Muscle of leg (tissue), 11 donors: ENCODE results near the gene LRRC10B. TPM values are rescaled to one million over a fixed set of nuclear protein-coding genes. Genes with fewer than 3 reads are reported as not detected.

Experiments
- DNase-seq: peaks from one replicate; pipeline ENCODE4 v3.0.0; 2013
- H3K27ac ChIP-seq: one replicate; pipeline ENCODE4 v1.5.1; 2013; ENCODE audit warnings: mild to moderate bottlenecking, low read length, control low read depth
- H3K27me3 ChIP-seq: one replicate; pipeline ENCODE4 v1.6.1; 2013; ENCODE audit warnings: low read length; ENCODE audit not compliant: control insufficient read depth, insufficient read depth
- H3K36me3 ChIP-seq: one replicate; pipeline ENCODE4 v1.6.1; 2013; ENCODE audit warnings: low read length; ENCODE audit not compliant: control insufficient read depth, insufficient read depth
- H3K4me1 ChIP-seq: one replicate; pipeline ENCODE4 v1.6.1; 2013; ENCODE audit warnings: low read length; ENCODE audit not compliant: control insufficient read depth, insufficient read depth
- H3K4me3 ChIP-seq: one replicate; pipeline ENCODE4 v1.5.1; 2013; ENCODE audit warnings: low read length, control low read depth
- H3K9me3 ChIP-seq: replicated peaks from 2 replicates; pipeline ENCODE4 v1.6.1; 2013; ENCODE audit warnings: low read depth, low read length; ENCODE audit not compliant: control insufficient read depth
- WGBS: methylation state at CpG from one replicate; pipeline ENCODE4 v1.1.5; 2013; ENCODE audit warnings: missing lambda C conversion rate; ENCODE audit not compliant: insufficient coverage; 5-methylcytosine and 5-hydroxymethylcytosine counted together
- polyA plus RNA-seq, 8 donors: library from polyadenylated mRNA; unstranded; fragments of 120-200 nt; gene quantifications; one replicate each; pipeline versions ENCODE4 v1.2.1 to v1.2.3, GENCODE V29; 2013; ENCODE audit warnings: inconsistent platforms in 1 of 8, low replicate concordance in 1 of 8; ENCODE audit not compliant: insufficient read length in 8 of 8, insufficient read depth in 1 of 8
- total RNA-seq: library from RNA; stranded (reverse); fragments of 120-200 nt; gene quantifications from one replicate; pipeline ENCODE4 v1.2.4, GENCODE V29; 2013

LRRC10B gene
- total and polyA plus RNA-seq, 9 donors = 0.08 to 0.52 (median 0.17) TPM; not detected in 1

DNA sequence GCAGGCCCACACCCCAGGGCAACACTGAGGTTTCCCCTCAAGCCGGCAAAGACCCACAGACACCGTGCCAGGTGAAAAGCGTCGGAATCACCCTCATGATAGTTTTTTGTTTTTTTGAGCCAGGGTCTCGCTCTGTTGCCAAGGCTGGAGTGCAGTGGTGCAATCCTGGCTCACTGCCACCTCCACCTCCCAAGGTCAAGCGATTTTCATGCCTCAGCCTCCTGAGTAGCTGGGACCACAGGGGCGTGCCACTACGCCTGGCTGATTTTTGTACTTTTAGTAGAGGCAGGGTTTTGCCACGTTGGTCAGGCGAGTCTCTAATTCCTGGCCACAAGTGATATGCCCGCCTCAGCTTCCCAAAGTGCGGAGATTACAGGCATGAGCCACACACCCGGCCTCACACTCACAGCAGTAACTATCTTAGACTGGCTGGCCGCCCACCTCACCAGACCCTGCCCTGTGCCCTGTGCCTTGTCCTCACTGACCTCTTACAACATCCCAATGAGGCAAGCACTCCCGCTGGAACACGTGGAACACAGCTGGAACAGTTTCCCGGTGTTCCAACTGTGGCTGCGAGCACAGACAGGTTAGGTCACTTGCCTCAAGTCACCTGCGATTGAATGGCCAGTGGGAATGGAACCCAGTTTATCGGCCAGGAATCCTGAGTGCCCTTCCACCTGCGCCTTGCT, 21.1 kb downstream of the LRRC10B start:
- Histone ChIP-seq H3K4me1 (peaks cover 7% of the 10 kb centered on the region), H3K4me3 (no peak overlapping the region), H3K27ac (no peak overlapping the region), H3K36me3 (no peaks in the 10 kb centered on the region), H3K9me3 (no peaks in the 10 kb centered on the region), H3K27me3 (peaks cover 7% of the 10 kb centered on the region)
- DNase-seq = no peak
- 72% methylated on average over 15 of the region's 21 CpGs for WGBS

DNA sequence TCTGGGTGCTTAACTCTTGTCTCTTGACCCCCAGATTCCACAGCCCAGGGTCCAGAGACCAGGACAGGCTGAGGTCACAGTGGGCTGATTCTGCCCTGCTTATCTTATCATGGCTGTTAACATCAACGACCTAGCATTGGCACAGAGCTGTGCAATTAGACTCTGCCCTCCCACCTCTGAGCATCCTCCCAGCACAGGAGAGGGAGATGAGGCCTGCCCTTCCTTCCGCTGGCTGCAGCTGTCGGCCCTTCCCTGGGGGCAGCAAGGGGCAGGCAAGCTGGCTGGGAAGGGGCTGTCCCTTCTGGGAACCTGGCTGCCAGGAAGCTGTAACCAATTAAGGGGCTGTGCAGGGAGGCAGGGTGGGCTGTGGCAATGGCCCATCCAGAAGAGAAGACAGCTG, 22.5 kb downstream of the LRRC10B start:
- no peaks in the 10 kb centered on the region for H3K36me3 ChIP-seq
- H3K4me1 ChIP-seq = peaks cover 11% of the 10 kb centered on the region
- no peaks in the 10 kb centered on the region for H3K9me3 ChIP-seq
- peaks cover 7% of the 10 kb centered on the region for H3K27me3 ChIP-seq
- 10% methylated on average over 2 of the region's 3 CpGs for WGBS
- H3K4me3 ChIP-seq = no peak overlapping the region
- no peak overlapping the region for H3K27ac ChIP-seq
- DNase-seq = no peak

DNA sequence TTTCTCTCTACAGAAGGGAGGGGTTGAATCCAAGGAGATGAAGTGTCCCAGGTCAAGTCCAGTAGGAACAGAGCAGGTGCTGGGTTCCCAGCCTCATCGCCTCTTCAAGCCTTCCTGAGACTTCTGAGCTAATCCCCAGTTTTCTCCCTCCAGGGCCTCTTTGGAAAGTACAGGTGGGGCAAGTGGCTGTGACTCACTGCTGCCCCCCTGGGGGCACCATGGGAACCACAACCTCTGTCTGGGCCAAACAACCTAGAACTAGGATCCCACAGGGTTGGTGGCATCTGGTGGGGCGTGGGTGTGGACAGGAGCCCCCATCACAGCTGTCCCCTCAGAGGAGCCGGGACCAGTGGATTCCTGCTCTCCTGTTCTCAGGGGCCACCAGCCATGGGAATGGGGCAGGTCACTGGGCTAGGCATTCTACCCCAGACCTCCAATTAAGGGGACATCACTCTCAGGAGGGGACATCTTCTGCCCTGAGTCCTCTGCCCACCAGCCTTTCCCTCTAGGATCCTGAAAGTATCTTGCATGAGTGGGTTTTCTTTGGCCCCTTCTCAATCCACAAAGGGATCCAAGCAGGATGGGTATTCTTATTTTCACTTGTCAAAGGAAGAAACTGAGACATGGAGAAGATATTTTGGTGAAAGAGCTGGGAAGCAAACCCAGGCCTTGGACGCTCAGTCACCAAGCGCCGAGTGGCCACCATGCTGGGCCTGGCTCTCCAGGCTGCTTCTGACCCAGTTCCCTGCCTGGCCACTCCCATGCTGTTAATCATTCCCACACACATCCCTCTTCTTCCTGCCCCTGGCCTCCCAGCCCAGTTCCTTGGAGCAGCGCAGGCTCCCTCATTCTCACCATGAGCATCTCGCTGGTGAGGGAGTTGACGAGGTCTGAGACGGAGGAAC, 23.8 kb downstream of the LRRC10B start:
- WGBS = 80% methylated on average over 9 of the region's 10 CpGs
- H3K27me3 ChIP-seq = peaks cover 7% of the 10 kb centered on the region
- no peak overlapping the region for H3K27ac ChIP-seq
- no peaks in the 10 kb centered on the region for H3K9me3 ChIP-seq
- no peak for DNase-seq
- H3K4me1 ChIP-seq = peaks cover 11% of the 10 kb centered on the region
- no peak overlapping the region for H3K4me3 ChIP-seq
- H3K36me3 ChIP-seq = no peaks in the 10 kb centered on the region

DNA sequence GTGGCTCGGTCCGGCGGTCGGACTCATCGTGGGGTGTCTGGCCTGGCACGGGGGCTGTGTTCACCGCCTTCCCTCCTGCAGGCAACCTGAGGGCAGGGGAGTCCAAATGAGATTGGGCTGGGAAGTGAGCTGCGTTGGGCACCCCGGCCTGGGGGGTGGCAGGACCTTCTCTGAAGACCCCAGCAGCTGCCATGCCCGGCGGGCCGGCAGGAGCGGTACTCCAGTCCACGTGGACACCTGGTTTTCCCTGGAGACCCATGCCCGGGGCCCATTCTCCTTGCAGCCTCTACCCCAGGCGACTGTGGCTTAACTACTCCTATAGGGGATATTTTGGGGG, 24.5 kb downstream of the LRRC10B start:
- peaks cover 12% of the 10 kb centered on the region for H3K4me1 ChIP-seq
- no peak overlapping the region for H3K4me3 ChIP-seq
- WGBS = 82% methylated on average over 6 of the region's 16 CpGs
- H3K9me3 ChIP-seq = no peaks in the 10 kb centered on the region
- DNase-seq = no peak
- H3K27ac ChIP-seq = no peak overlapping the region
- H3K36me3 ChIP-seq = no peaks in the 10 kb centered on the region
- peaks cover 7% of the 10 kb centered on the region for H3K27me3 ChIP-seq

DNA sequence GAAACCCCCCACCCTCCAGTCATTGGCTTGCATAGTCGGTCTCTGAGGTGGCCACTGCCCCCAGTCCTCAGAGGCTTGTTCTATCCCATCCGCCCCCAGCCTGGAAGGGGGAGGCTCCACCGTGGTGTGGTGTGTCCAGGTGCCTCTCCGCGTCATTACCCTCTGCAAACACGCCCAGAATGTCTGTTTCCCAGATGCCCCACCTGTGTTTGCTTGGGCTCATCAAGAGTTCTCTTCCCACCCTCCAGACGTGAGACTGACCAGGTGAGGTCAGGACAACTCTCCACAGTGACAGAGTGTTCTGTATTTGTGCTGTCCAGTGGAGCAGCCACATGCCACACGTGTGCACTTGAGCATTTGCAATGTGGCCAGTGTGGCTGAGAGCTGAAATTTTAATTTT, 24.9 kb downstream of the LRRC10B start:
- DNase-seq = no peak
- H3K27me3 ChIP-seq = peaks cover 4% of the 10 kb centered on the region
- H3K4me3 ChIP-seq = no peak overlapping the region
- peaks cover 14% of the 10 kb centered on the region for H3K4me1 ChIP-seq
- 100% methylated on average over 1 of the region's 8 CpGs for WGBS
- H3K27ac ChIP-seq = no peak overlapping the region
- H3K9me3 ChIP-seq = no peaks in the 10 kb centered on the region
- H3K36me3 ChIP-seq = no peaks in the 10 kb centered on the region

DNA sequence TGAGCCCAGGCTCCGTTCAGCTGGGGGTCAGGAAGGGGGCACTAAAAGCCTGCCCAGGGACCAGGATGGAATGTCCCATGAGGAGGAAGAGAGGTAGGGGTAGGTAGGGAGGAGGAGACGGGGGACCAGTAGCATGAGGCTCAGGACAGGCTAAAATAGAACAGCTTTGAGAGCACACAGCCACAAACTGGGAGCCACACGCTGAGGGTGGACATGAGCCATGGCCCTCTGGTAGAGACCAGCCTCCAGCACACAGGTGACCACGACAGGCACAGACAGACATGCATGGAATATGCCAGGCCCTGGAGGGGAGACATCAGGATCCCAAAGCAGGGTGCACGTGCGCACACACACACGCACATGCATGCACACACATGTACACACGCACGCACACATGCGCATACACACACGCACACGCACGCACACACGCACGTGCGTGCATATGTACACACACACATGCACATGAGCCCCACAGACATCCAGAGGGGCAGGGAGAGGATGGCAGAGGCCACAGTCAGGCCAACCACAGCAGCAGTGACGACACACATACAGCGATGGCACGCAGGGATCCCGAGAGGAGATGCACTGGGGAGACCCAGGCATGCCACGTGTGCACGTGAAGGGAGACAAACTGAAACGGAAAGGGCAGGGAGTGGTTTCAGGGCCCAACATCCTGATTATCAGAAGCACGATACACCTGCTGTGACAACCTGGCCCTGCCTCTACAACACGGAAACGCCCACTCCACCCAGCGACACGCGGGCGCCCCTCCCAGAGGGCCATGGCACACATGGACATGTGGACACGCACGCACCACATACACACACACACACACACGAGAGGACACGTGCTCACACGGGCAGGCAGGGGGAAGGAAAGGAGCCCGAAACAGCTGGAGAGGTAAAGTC, 25.7 kb downstream of the LRRC10B start:
- no peak for DNase-seq
- Histone ChIP-seq H3K36me3 (no peaks in the 10 kb centered on the region), H3K9me3 (no peaks in the 10 kb centered on the region), H3K27me3 (peaks cover 6% of the 10 kb centered on the region), H3K4me1 (peaks cover 23% of the 10 kb centered on the region), H3K27ac (no peak overlapping the region), H3K4me3 (no peak overlapping the region)
- WGBS = 77% methylated on average over 21 of the region's 36 CpGs

DNA sequence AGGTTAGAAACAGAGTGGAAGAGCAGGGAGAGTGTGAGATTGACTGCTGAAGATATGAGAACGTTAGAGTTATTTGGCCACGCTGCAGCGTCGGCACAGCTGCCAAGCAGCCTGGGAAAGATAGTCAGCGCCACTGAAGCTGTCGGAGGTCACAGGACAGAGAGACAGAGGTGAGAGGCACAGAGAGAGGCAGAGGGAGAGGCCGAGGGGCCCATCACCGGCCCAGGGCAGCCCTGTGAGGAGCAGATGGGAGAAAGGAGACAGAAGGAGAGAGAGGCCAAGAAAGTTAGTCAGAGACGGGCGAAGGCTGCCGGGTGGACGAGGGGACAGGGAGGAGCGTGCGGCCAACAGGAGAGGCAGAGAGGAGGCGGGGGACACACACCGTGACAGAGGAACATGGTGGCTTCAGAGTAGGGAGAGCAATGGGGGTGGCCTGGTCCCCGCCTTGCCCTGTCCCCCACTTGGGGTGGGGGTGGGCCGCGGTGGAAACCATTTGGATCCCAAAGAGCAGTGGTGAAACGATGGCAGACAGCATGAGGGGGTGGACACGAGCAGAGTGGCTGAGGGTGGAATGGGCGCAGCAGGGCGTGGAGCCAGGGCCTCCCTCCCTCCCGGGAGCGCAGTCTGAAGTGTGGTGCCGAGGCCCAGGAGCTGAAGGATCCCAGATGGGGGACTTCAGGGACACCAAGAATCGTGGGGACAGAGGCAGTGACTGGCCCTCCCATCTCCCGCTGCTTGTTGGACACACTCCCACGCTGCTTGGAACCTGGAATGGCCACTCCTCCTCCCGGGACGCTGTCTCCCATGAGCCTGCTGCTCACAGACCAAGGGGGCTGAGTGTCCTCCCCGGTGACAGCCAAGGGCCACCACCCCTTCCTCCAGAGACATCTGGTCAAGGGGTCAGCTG, 26.6 kb downstream of the LRRC10B start:
- no peak overlapping the region for H3K4me3 ChIP-seq
- no peaks in the 10 kb centered on the region for H3K36me3 ChIP-seq
- DNase-seq = no peak
- peaks cover 7% of the 10 kb centered on the region for H3K27me3 ChIP-seq
- WGBS = 52% methylated on average over 27 of the region's 32 CpGs
- H3K27ac ChIP-seq = no peak overlapping the region
- H3K4me1 ChIP-seq = peaks cover 31% of the 10 kb centered on the region
- H3K9me3 ChIP-seq = no peaks in the 10 kb centered on the region

DNA sequence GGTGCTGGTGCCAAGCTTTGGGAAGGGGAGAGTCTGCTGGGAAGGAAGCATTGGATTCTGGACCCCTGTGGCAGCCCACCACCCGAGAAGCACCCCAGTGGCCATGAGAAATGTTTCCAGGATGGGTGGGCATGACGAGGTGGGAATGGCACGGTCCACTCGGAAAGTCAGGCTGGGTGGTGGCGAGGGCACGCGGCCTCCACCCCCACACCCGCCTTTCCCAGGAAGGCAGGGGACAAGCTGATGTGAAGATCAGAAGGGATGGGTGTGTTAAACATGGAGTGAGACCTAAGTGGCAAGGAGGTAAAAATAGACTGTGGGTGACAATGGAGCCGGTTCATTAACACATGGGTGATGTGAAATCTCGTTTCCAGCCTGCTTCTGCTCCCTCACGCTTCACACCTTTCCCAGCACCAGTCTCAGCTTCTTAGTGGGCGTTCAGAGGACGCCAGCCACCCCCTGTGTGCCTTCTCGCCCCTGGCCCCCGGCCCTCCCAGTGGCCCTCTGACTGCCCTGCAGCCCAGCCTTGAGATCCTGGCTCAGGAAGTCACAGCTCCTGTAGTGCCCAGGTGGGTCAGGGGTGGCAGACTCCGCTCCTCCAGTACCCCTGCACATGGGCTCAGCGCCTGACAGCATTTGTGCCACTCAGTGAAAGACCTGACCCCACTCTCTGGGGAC, 27.6 kb downstream of the LRRC10B start:
- Histone ChIP-seq H3K4me1 (peaks cover 37% of the 10 kb centered on the region), H3K27ac (no peak overlapping the region)
- WGBS = 81% methylated on average over 10 of the region's 17 CpGs

DNA sequence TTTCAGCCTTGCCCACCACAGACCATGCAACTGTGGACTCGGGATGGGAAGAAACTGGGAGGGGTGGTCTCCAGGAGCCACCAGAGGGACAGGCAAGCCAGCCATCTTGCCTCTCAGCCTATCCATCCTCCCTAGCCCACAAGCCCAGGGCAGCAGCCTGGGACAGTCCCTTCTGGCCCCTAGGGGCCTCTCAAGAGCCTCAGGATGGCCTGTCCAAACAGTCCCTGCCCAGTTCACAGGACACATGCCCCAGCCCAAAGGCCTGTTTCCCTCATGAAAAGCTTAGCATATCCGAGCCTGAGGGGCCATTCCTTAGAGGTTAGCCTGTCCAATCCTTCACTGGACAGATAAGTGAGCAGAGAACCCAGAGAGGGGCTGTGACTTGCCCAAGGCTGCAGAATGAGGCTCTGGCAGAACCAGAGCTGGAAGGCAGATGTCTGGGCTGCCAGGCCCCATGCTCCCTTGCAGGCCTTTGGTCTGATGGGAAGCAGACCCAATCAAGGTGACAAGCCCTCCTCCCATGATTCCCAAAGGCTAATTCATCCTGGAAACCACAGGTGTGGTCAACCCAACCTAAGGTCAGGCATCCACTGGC, 28.2 kb downstream of the LRRC10B start:
- WGBS = 71% methylated on average over 1 of the region's 2 CpGs
- no peak for DNase-seq
- Histone ChIP-seq H3K4me1 (peaks cover 41% of the 10 kb centered on the region), H3K27me3 (peaks cover 7% of the 10 kb centered on the region), H3K4me3 (no peak overlapping the region), H3K36me3 (no peaks in the 10 kb centered on the region), H3K27ac (no peak overlapping the region), H3K9me3 (no peaks in the 10 kb centered on the region)

More for the DNA sequence above, 27.6 kb downstream of the LRRC10B start:
- H3K27me3 ChIP-seq = peaks cover 7% of the 10 kb centered on the region
- DNase-seq = no peak
- no peaks in the 10 kb centered on the region for H3K9me3 ChIP-seq
- no peaks in the 10 kb centered on the region for H3K36me3 ChIP-seq
- no peak overlapping the region for H3K4me3 ChIP-seq
